Loucy (cell line): ENCODE measurements around the gene ATG16L1.

ENCODE experiments used
- EZH2phosphoT487 ChIP-seq: fragments of 200-600 bp; IDR thresholded peaks from 2 replicates; pipeline ENCODE4 v1.6.1; 2018; ENCODE audit warnings: antibody characterized with exemption, mild to moderate bottlenecking, moderate library complexity, borderline replicate concordance
- TF ChIP-seq, protein P1 (sequence below): fragments of 200-600 bp; sonication (generic); conservative IDR thresholded peaks from 2 replicates; pipeline ENCODE4 v1.5.1; 2014; ENCODE audit warnings: mild to moderate bottlenecking, antibody characterized with exemption, low read length

DNA sequence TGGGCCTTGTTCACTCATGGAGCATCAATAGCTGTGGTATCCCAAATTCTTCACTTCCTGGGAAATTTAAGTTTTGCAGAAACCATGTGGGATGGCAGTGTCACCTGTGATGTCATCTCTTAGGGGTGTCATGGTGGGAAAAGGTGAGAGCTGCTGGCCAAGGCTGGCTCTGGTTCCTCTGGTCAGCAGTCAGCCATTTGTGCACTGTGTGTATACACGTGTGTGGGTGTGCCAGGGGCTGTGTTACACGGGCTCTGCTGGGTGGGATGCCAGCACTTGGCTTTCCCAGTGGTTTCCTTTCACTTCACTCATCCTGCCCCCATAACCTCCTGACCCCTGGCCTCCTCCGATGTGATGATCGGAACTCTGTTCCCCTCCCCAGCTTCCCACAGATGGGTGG lies 77.4 kb downstream of the ATG16L1 start:
- TF ChIP-seq, protein P1, sequence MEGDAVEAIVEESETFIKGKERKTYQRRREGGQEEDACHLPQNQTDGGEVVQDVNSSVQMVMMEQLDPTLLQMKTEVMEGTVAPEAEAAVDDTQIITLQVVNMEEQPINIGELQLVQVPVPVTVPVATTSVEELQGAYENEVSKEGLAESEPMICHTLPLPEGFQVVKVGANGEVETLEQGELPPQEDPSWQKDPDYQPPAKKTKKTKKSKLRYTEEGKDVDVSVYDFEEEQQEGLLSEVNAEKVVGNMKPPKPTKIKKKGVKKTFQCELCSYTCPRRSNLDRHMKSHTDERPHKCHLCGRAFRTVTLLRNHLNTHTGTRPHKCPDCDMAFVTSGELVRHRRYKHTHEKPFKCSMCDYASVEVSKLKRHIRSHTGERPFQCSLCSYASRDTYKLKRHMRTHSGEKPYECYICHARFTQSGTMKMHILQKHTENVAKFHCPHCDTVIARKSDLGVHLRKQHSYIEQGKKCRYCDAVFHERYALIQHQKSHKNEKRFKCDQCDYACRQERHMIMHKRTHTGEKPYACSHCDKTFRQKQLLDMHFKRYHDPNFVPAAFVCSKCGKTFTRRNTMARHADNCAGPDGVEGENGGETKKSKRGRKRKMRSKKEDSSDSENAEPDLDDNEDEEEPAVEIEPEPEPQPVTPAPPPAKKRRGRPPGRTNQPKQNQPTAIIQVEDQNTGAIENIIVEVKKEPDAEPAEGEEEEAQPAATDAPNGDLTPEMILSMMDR: no peak
- no peak for TF ChIP-seq EZH2phosphoT487
